Measurements from ENCODE around the gene SAPCD2.

The SAPCD2 gene

GRCh38 chr9:137058521-137059234 is 11.7 kb downstream of the SAPCD2 start:
- Histone ChIP-seq H3K27ac (ENCODE audit: low read depth, low read length) (no peak overlapping the region), H3K36me3 (ENCODE audit: control insufficient read depth, insufficient read depth, low read length) (no peaks in the 10 kb centered on the region), H3K4me1 (ENCODE audit: control insufficient read depth, insufficient read depth, low read length) (peaks cover 18% of the 10 kb centered on the region), H3K9me3 (ENCODE audit: control insufficient read depth, insufficient read depth, low read depth, low read length) (no peaks in the 10 kb centered on the region), H3K4me3 (ENCODE audit: low read depth, low read length) (no peak overlapping the region), H3K9ac (ENCODE audit: low read length) (no peak overlapping the region), H3K27me3 (ENCODE audit: control insufficient read depth, insufficient read depth, low read length) (peaks cover 30% of the 10 kb centered on the region)

DNA sequence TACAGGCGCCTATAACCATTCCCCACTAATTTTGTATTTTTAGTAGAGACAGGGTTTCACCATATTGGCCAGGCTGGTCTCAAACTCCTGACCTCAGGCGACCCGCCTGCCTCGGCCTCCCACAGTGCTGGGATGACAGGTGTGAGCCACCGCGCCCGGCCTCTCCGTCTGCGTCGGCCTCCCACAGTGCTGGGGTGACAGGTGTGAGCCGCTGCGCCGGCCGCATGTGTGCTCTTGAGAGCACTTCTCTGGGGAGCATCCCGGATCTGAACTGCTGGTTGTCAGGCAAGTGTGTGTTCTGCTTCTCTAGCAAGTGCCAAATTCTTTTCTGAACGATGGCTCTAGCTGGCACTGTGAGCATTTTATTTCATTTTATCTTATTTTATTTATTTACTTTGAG is 12.8 kb downstream of the SAPCD2 start:
- Histone ChIP-seq H3K4me3 (ENCODE audit: low read depth, low read length) (no peak overlapping the region), H3K9ac (ENCODE audit: low read length) (no peak overlapping the region), H3K9me3 (ENCODE audit: control insufficient read depth, insufficient read depth, low read depth, low read length) (no peaks in the 10 kb centered on the region), H3K36me3 (ENCODE audit: control insufficient read depth, insufficient read depth, low read length) (no peaks in the 10 kb centered on the region), H3K4me1 (ENCODE audit: control insufficient read depth, insufficient read depth, low read length) (peaks cover 17% of the 10 kb centered on the region), H3K27me3 (ENCODE audit: control insufficient read depth, insufficient read depth, low read length) (peaks cover 42% of the 10 kb centered on the region), H3K27ac (ENCODE audit: low read depth, low read length) (no peak overlapping the region)

DNA sequence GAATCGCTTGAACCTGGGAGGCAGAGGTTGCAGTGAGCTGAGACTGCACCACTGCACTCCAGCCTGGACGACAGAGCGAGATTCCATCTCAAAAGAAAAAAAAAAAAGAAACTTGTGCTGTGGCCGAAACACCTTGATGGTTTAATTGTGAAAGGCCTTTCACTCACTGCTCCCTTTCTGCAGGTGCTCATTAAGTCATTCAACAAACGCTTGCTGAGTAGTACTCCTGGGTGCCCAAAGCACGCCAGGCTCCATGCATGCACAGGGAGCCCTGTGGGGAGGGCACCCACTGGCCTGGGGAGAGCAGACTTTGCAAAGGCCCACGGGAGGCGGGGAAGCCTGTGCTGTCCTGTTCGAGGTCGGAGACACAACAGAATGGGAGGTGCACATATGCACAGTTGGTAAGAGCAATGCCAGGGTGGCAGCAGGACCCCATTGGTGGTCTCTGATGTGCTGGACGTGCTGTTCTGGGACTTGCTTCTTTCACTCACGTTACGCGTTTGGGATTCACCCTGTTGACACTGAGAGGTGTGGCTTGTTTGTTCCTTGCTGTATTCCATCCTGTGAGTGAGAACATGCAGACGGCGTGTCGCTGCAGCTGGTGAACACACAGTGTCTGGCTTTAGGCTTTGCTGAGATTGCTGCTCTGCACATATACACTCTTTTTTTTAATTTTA is 13.5 kb downstream of the SAPCD2 start:
- Histone ChIP-seq H3K27ac (ENCODE audit: low read depth, low read length) (no peak overlapping the region), H3K4me1 (ENCODE audit: control insufficient read depth, insufficient read depth, low read length) (peaks cover 17% of the 10 kb centered on the region), H3K9ac (ENCODE audit: low read length) (no peak overlapping the region)

GRCh38 chr9:137055385-137056364 is 14.7 kb downstream of the SAPCD2 start:
- Histone ChIP-seq H3K9ac (ENCODE audit: low read length) (no peak overlapping the region), H3K4me1 (ENCODE audit: control insufficient read depth, insufficient read depth, low read length) (peaks cover 17% of the 10 kb centered on the region), H3K27ac (ENCODE audit: low read depth, low read length) (no peak overlapping the region), H3K36me3 (ENCODE audit: control insufficient read depth, insufficient read depth, low read length) (no peaks in the 10 kb centered on the region), H3K27me3 (ENCODE audit: control insufficient read depth, insufficient read depth, low read length) (peaks cover 60% of the 10 kb centered on the region), H3K9me3 (ENCODE audit: control insufficient read depth, insufficient read depth, low read depth, low read length) (no peaks in the 10 kb centered on the region), H3K4me3 (ENCODE audit: low read depth, low read length) (no peak overlapping the region)

More for the DNA sequence above, 13.5 kb downstream of the SAPCD2 start:
- no peaks in the 10 kb centered on the region for H3K36me3 ChIP-seq (ENCODE audit: control insufficient read depth, insufficient read depth, low read length)
- peaks cover 48% of the 10 kb centered on the region for H3K27me3 ChIP-seq (ENCODE audit: control insufficient read depth, insufficient read depth, low read length)
- H3K9me3 ChIP-seq (ENCODE audit: control insufficient read depth, insufficient read depth, low read depth, low read length): no peaks in the 10 kb centered on the region
- H3K4me3 ChIP-seq (ENCODE audit: low read depth, low read length): no peak overlapping the region

DNA sequence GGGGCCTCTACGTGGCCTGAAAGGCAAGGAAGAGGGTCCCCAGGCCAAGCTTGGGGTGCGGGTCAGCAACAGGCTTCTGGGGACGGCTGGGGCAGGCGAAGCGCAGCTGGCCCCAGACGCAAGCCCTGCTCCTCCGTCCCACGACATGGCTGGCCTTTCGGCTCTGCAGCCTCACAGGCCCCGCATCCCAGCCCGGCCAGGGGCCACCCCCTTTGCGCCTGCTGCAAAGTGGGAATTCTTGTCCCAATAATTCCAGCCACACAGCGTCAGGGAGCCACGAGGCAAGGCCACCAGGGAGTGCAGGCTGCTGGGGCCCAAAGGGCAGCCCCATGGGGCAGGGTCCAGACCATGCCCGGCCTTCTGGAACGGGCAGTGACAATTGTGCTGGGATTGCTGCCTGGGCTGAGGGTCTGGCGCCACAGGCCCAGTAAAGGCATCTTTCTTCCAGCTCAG is 15.4 kb downstream of the SAPCD2 start:
- Histone ChIP-seq H3K9me3 (ENCODE audit: control insufficient read depth, insufficient read depth, low read depth, low read length) (no peaks in the 10 kb centered on the region), H3K4me3 (ENCODE audit: low read depth, low read length) (peak overlapping the region; percentile 62; the same call in 1 of the 2 replicates), H3K27ac (ENCODE audit: low read depth, low read length) (no peak overlapping the region), H3K4me1 (ENCODE audit: control insufficient read depth, insufficient read depth, low read length) (peaks cover 17% of the 10 kb centered on the region), H3K36me3 (ENCODE audit: control insufficient read depth, insufficient read depth, low read length) (no peaks in the 10 kb centered on the region), H3K9ac (ENCODE audit: low read length) (no peak overlapping the region), H3K27me3 (ENCODE audit: control insufficient read depth, insufficient read depth, low read length) (peaks cover 68% of the 10 kb centered on the region)

DNA sequence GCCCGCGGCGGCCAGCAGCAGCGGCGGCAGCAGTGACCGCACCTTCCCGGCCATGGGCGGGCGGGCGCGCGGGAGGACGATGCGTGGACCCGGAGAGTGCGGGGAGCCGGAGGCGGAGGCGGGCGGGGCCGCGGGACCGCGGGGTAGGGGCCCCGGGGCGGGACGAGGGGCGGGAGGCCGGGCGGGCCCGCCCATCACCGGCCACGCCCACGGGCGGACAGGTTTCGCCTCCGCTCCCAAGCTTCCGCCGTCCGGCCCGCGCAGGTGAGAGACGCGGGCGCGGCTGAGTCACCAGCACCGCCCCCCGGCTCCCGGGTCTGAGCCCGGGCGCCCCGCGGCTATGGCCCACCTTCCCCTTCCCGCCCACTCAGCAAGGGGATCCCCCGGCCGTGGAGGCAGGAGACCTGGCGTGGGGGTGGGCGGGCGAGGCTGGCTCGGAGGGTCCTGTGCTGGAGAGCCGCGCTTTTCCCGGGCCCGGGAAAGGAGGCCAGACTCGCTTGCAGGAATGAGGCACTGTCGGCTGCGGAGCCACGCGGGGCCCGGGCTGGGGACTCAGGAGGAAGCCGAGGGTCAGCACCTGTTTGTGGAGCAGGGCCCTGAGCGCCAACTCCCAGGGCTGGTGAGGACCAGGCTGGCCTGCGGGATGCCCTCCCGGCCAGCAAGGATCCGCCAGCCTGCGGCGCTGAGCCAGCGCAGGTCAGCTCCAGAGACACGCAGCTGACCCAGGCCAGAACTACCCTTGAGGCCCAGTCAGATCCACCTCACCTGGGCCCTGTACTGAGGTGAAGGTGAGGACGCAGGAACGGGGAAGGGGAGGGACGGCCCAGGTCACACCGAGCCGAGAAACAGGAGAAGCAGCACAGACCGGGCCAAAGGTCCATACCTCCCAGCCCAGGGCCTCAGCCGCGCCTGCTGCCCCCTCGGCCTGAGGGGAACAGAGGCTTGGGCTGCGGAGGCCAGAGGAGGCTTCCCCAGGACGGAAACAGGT is 16.1 kb downstream of the SAPCD2 start, which contains the start of gene ENTPD2:
ENTPD2 (minus strand) TSS at position 118 of the 988 bp plus-strand sequence; CDS start at position 54, 64 bp downstream.
- peak within 1 kb of the TSS; percentile 62 for H3K4me3 ChIP-seq (ENCODE audit: low read depth, low read length)
- no peaks in the 10 kb centered on the region for H3K36me3 ChIP-seq (ENCODE audit: control insufficient read depth, insufficient read depth, low read length)
- no peak within 1 kb of the TSS for H3K27ac ChIP-seq (ENCODE audit: low read depth, low read length)
- H3K27me3 ChIP-seq (ENCODE audit: control insufficient read depth, insufficient read depth, low read length): peaks cover 75% of the 10 kb centered on the region
- no peak within 1 kb of the TSS for H3K9ac ChIP-seq (ENCODE audit: low read length)
- peaks cover 19% of the 10 kb centered on the region for H3K4me1 ChIP-seq (ENCODE audit: control insufficient read depth, insufficient read depth, low read length)
- no peaks in the 10 kb centered on the region for H3K9me3 ChIP-seq (ENCODE audit: control insufficient read depth, insufficient read depth, low read depth, low read length)

DNA sequence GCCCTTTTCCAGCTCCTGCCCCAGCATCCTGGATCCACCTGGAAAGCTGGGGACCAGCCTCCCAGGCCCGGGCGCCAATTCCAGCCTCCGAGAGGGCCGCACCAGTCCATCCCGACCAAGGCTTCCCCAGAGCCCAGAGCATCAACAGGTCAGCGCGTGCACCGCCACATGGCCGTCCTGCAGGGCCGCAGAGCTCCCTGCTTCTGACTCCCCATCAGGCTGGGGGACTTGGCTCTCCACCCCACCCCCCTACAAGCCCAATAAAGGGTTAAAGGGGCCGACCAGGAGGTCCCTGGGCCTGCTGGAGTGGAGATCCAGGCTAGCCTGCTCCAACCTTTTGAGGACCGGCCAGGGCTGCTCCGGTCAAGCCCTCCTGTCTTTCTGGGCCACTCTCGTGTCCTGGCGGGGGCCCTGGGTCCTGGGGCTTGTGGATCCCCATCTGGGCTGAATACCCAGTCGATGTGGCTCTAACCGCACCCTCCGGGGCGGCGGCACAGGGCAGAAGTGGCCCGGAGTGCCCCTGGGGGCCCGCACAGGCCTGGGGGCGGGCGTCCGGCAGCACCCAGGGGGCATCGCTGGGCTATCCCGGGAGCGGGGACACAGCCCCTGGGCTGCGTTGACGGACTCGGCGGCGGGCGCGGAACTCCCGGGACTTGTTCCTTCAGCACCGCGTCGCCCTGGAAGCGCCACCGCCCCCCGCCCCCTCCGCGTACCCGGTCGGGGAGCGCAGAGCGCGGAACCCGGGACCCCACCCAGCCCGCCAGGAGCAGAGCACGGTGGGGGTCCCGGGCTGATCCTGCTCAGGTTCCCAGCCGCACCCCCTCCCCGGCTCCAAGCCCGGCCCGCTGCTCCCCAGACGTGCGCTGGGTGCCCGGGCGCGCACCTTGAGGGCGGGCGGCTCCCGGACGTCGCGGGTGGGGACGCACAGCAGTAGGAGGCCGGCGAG is 17.1 kb downstream of the SAPCD2 start:
- H3K27ac ChIP-seq (ENCODE audit: low read depth, low read length): no peak overlapping the region
- H3K4me1 ChIP-seq (ENCODE audit: control insufficient read depth, insufficient read depth, low read length): peaks cover 23% of the 10 kb centered on the region
- H3K9ac ChIP-seq (ENCODE audit: low read length): no peak overlapping the region
- H3K9me3 ChIP-seq (ENCODE audit: control insufficient read depth, insufficient read depth, low read depth, low read length): no peaks in the 10 kb centered on the region
- no peaks in the 10 kb centered on the region for H3K36me3 ChIP-seq (ENCODE audit: control insufficient read depth, insufficient read depth, low read length)
- peak overlapping the region; percentile 62 for H3K4me3 ChIP-seq (ENCODE audit: low read depth, low read length)
- H3K27me3 ChIP-seq (ENCODE audit: control insufficient read depth, insufficient read depth, low read length): peaks cover 77% of the 10 kb centered on the region

DNA sequence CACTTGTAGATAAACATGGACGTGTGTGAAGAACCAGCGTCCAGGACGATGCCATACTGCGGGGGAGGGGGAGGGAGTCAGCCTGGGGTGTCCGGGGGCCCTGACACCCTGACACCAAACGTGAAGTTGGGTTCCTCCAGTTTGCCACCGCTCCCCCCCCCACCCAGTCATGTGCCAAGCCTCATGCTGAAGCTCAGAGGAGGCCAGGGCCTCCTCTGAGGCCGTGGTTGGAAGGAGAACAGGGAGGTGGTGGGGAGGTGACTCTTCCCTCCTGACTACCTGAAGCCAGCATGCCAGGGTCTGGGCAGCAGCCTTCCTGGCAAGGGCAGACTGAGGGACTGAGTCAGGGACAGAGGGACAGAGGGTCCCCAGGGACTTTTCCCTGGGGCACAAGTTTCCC is 18.1 kb downstream of the SAPCD2 start:
- Histone ChIP-seq H3K4me1 (ENCODE audit: control insufficient read depth, insufficient read depth, low read length) (peaks cover 23% of the 10 kb centered on the region), H3K27ac (ENCODE audit: low read depth, low read length) (no peak overlapping the region), H3K9ac (ENCODE audit: low read length) (no peak overlapping the region), H3K9me3 (ENCODE audit: control insufficient read depth, insufficient read depth, low read depth, low read length) (no peaks in the 10 kb centered on the region), H3K36me3 (ENCODE audit: control insufficient read depth, insufficient read depth, low read length) (no peaks in the 10 kb centered on the region), H3K4me3 (ENCODE audit: low read depth, low read length) (no peak overlapping the region), H3K27me3 (ENCODE audit: control insufficient read depth, insufficient read depth, low read length) (peaks cover 87% of the 10 kb centered on the region)

DNA sequence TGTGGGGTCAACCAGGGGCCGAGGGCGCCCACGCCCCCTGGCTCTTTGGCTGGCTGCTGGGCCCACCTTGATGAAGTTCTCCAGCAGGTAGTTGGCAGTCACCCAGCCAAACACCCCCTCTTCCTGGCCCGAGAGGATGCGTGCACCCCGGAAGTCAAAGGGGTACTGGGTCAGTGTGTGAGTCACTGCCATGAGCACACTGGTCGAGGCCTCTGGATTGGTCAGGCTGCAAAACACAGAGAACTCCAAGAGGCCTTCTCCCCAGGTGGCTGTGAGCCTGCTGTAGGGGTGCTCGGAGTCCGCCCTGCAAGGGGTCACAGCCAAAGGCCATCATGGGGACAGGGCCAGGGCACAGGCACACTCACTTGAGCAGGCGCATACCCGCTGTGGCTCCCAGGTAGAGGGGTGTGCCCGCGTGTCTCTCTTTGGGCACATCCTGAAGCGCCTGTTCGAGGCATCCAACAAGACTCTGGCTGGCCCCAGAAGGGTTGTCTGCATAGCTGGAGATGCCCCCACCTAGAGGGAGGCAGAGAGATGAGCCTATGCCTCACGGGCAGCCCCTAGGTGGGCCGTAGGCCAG is 19.1 kb downstream of the SAPCD2 start:
- H3K4me1 ChIP-seq (ENCODE audit: control insufficient read depth, insufficient read depth, low read length): peaks cover 23% of the 10 kb centered on the region
- H3K9ac ChIP-seq (ENCODE audit: low read length): no peak overlapping the region
- H3K36me3 ChIP-seq (ENCODE audit: control insufficient read depth, insufficient read depth, low read length): no peaks in the 10 kb centered on the region
- H3K27me3 ChIP-seq (ENCODE audit: control insufficient read depth, insufficient read depth, low read length): peaks cover 96% of the 10 kb centered on the region
- H3K27ac ChIP-seq (ENCODE audit: low read depth, low read length): no peak overlapping the region
- H3K9me3 ChIP-seq (ENCODE audit: control insufficient read depth, insufficient read depth, low read depth, low read length): no peaks in the 10 kb centered on the region
- no peak overlapping the region for H3K4me3 ChIP-seq (ENCODE audit: low read depth, low read length)

Measured in HUES6 (cell line).